ENCODE data around the gene KYNU.

- TF ChIP-seq CTCF (IDR thresholded peaks at IDR 0.05): peak in 2 of 3 experiments; percentile 33 to 58
- TF ChIP-seq POLR2A (IDR thresholded peaks at IDR 0.05): no peak
Measured at GRCh38 chr2:142989273-142990204, 112.1 kb downstream of the KYNU start.
